Hematopoietic multipotent progenitor cell treated with erythropoietin and hydrocortisone succinate and interleukin-3 and kit ligand, for 4 days (in vitro differentiated cells): Measurements from ENCODE around the gene MT1B.

Experiments used
- DNase-seq: peaks from one replicate; pipeline ENCODE4 v3.0.0-alpha.2; 2015

MT1B gene

GRCh38 chr16:56651586-56651985 lies at the start of gene MT1B:
Gene MT1B (plus strand): TSS chr16:56651886. CDS start chr16:56651954, 68 bp downstream.
- no peak for DNase-seq

- DNase-seq = peak; percentile 75
Observed at GRCh38 chr16:56603589-56603988, 48.1 kb upstream of the MT1B start.

- no peak for DNase-seq
Observed at GRCh38 chr16:56604966-56605365, 46.7 kb upstream of the MT1B start.

- no peak for DNase-seq
Observed at GRCh38 chr16:56605475-56605874, 46.2 kb upstream of the MT1B start.

- DNase-seq = no peak
Observed at GRCh38 chr16:56606071-56606475, 45.6 kb upstream of the MT1B start.

- no peak for DNase-seq
Observed at GRCh38 chr16:56606476-56607108, 45.1 kb upstream of the MT1B start.

- no peak for DNase-seq
Observed at GRCh38 chr16:56607109-56607618, 44.5 kb upstream of the MT1B start.

- peak; percentile 45 for DNase-seq
Observed at GRCh38 chr16:56607675-56608042, 44.0 kb upstream of the MT1B start.

- DNase-seq = peak; percentile 99
Observed at GRCh38 chr16:56608043-56608875, 43.4 kb upstream of the MT1B start, which contains the start of gene MT2A. Gene MT2A (plus strand): TSS chr16:56608584. CDS start chr16:56608656, 72 bp downstream.

- DNase-seq = no peak
Observed at GRCh38 chr16:56608876-56609462, 42.7 kb upstream of the MT1B start.

- DNase-seq = peak; percentile 95
Observed at GRCh38 chr16:56609463-56609921, 42.2 kb upstream of the MT1B start.

GRCh38 chr16:56610017-56610608 lies 41.6 kb upstream of the MT1B start:
- peak; percentile 41 for DNase-seq

GRCh38 chr16:56610609-56611111 lies 41.0 kb upstream of the MT1B start:
- no peak for DNase-seq

- no peak for DNase-seq
Observed at GRCh38 chr16:56611281-56611833, 40.3 kb upstream of the MT1B start.

GRCh38 chr16:56613706-56614105 lies 38.0 kb upstream of the MT1B start:
- DNase-seq = no peak

- no peak for DNase-seq
Observed at GRCh38 chr16:56614549-56614991, 37.1 kb upstream of the MT1B start.

- DNase-seq = no peak
Observed at GRCh38 chr16:56615353-56615752, 36.3 kb upstream of the MT1B start.

- no peak for DNase-seq
Observed at GRCh38 chr16:56616608-56617211, 35.0 kb upstream of the MT1B start.

- peak; percentile 61 for DNase-seq
Observed at GRCh38 chr16:56617212-56618085, 34.2 kb upstream of the MT1B start.

- DNase-seq = no peak
Observed at GRCh38 chr16:56618138-56618537, 33.5 kb upstream of the MT1B start.

- no peak for DNase-seq
Observed at GRCh38 chr16:56620339-56620897, 31.3 kb upstream of the MT1B start.
